Measurements from ENCODE around the gene ERCC4. TPM values are rescaled to one million over a fixed set of nuclear protein-coding genes. Genes with fewer than 3 reads are reported as not detected.

ERCC4 gene
- total RNA-seq: 10 to 100 TPM; 10.4 to 11.2 TPM
- 1 to 10 TPM; 1.5 to 2.1 TPM for polyA plus RNA-seq
- long read RNA-seq, donor 1, partial matches to known transcripts: 0 of 4 reads
- long read RNA-seq, donor 1, other reads (novel, unspliced or antisense): 0 of 4 reads
- long read RNA-seq, donor 2, partial matches to known transcripts: 0 of 2 reads
- long read RNA-seq, donor 2, other reads (novel, unspliced or antisense): 0 of 2 reads
- long read RNA-seq, donor 3, partial matches to known transcripts: 0 of 2 reads
- long read RNA-seq, donor 3, other reads (novel, unspliced or antisense): 0 of 2 reads
- long read RNA-seq, donor 4, partial matches to known transcripts: 0 of 1 reads
- long read RNA-seq, donor 4, other reads (novel, unspliced or antisense): 0 of 1 reads
- long read RNA-seq, donor 5, partial matches to known transcripts: 0 of 4 reads
- long read RNA-seq, donor 5, other reads (novel, unspliced or antisense): 0 of 4 reads

DNA sequence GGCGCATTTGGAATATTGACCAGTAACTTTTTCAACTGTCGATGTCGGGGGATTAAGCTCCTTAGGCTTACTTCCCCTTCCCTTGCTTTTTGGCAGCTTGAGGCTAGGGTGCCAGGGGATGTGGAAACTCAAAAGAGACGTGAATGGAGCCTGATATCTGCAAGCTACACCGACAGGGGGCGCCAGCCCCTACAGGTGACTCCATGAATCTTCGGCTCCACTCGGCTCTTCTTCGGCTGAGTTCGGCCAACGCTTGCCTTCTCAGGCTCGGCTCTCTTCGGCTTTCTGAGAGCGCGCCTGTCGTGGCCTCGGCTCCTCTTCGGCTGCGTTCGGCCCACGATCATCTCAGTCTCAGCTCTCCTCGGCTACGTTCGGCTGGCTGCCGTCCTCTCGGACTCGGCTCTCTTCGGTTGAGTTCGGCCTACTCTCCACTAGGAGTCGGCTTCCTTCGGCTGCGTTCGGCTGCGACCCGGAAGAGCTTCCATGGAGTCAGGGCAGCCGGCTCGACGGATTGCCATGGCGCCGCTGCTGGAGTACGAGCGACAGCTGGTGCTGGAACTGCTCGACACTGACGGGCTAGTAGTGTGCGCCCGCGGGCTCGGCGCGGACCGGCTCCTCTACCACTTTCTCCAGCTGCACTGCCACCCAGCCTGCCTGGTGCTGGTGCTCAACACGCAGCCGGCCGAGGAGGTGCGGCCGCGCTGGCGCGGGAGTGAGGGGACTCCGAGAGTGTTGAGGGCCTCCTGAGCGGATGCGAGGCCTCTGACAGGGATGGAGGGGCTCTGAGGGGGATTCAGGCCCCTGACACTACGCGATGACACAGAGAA lies at the start of gene ERCC4:
Gene ERCC4, plus strand, starts transcription at position 472 of the 827 bp plus-strand sequence. Its CDS starts 12 bp downstream, at position 484.
- WGBS, 2 donors: 0% methylated on average over 64 of the region's 64 CpGs

DNA sequence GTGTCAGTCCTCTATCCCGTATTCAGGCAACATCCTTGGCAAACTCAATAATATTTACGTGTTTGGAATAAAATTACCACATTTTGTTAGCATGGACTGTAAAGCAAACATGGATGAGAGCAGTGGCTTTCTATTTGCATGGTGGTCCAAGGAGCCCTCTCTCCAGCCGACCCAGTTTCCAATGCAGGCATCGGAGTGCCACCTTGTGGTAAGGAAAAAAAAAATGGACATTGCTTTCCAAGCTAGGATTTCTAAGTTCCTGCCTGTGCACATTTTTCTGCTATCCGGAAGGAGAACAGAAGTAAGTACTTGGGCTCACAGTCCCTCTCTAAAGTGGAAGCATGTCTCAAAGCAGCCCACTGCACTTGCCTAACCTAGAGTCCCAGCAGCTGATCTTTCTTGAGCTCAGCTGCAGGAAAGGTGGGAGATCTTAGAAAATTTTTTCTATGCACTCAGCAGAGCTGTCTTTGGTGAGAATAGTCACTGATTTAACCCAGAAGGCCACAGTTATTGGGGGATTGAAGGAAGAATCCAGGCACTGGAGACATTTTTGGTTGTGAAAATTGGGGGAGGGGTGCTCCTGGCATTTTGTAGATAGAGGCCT lies 46.0 kb upstream of the ERCC4 start:
- no peak overlapping the region for H3K9ac ChIP-seq (ENCODE audit: insufficient read depth in 1 of 2, low read length in 2 of 2)
- peak; percentile 22 to 51 (median 31) for DNase-seq
- WGBS, 2 donors: 15 to 20% methylated on average over 5 of the region's 5 CpGs
- no peak for ATAC-seq (ENCODE audit: insufficient read depth, low FRiP score)
- no peak overlapping the region for H3K27ac ChIP-seq (ENCODE audit: low read depth in 1 of 2, low read length in 1 of 2)
- H3K9me3 ChIP-seq (ENCODE audit: control insufficient read depth in 4 of 4, insufficient read depth in 3 of 4, low read length in 3 of 4): no peaks in the 10 kb centered on the region
- H3K27me3 ChIP-seq (ENCODE audit: control insufficient read depth in 3 of 3, insufficient read depth in 3 of 3, low read length in 2 of 3): no peaks in the 10 kb centered on the region
- TF ChIP-seq, protein P1, sequence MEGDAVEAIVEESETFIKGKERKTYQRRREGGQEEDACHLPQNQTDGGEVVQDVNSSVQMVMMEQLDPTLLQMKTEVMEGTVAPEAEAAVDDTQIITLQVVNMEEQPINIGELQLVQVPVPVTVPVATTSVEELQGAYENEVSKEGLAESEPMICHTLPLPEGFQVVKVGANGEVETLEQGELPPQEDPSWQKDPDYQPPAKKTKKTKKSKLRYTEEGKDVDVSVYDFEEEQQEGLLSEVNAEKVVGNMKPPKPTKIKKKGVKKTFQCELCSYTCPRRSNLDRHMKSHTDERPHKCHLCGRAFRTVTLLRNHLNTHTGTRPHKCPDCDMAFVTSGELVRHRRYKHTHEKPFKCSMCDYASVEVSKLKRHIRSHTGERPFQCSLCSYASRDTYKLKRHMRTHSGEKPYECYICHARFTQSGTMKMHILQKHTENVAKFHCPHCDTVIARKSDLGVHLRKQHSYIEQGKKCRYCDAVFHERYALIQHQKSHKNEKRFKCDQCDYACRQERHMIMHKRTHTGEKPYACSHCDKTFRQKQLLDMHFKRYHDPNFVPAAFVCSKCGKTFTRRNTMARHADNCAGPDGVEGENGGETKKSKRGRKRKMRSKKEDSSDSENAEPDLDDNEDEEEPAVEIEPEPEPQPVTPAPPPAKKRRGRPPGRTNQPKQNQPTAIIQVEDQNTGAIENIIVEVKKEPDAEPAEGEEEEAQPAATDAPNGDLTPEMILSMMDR (IDR thresholded peaks at IDR 0.05; ENCODE audit: control extremely low read depth, extremely low read depth): no peak
- no peaks in the 10 kb centered on the region for H3K4me1 ChIP-seq (ENCODE audit: control insufficient read depth in 5 of 5, insufficient read depth in 5 of 5, low read length in 5 of 5)
- H3K4me3 ChIP-seq: no peak overlapping the region
- no peaks in the 10 kb centered on the region for H3K36me3 ChIP-seq (ENCODE audit: control insufficient read depth in 4 of 4, insufficient read depth in 4 of 4, low read length in 4 of 4)

More for the DNA sequence above, at the start of gene ERCC4:
- Histone ChIP-seq H3K4me1 (ENCODE audit: control insufficient read depth in 5 of 5, insufficient read depth in 5 of 5, low read length in 5 of 5) (peaks cover 0 to 11% (median 7%) of the 10 kb centered on the region in 5 donors), H3K9me3 (ENCODE audit: control insufficient read depth in 4 of 4, insufficient read depth in 3 of 4, low read length in 3 of 4) (no peaks in the 10 kb centered on the region), H3K4me3 (peak within 1 kb of the TSS; percentile 67), H3K27me3 (ENCODE audit: control insufficient read depth in 3 of 3, insufficient read depth in 3 of 3, low read length in 2 of 3) (no peaks in the 10 kb centered on the region), H3K27ac (ENCODE audit: low read depth in 1 of 2, low read length in 1 of 2) (peak within 1 kb of the TSS; percentile 38 to 77), H3K36me3 (ENCODE audit: control insufficient read depth in 4 of 4, insufficient read depth in 4 of 4, low read length in 4 of 4) (peaks cover 0 to 12% (median 0%) of the 10 kb centered on the region in 4 donors), H3K9ac (ENCODE audit: insufficient read depth in 1 of 2, low read length in 2 of 2) (peak within 1 kb of the TSS; percentile 89 to 98)
- peak; percentile 98 for ATAC-seq (ENCODE audit: insufficient read depth, low FRiP score)
- TF ChIP-seq, protein P1 (IDR thresholded peaks at IDR 0.05; ENCODE audit: control extremely low read depth, extremely low read depth): peak; percentile 77
- DNase-seq: peak; percentile 100

DNA sequence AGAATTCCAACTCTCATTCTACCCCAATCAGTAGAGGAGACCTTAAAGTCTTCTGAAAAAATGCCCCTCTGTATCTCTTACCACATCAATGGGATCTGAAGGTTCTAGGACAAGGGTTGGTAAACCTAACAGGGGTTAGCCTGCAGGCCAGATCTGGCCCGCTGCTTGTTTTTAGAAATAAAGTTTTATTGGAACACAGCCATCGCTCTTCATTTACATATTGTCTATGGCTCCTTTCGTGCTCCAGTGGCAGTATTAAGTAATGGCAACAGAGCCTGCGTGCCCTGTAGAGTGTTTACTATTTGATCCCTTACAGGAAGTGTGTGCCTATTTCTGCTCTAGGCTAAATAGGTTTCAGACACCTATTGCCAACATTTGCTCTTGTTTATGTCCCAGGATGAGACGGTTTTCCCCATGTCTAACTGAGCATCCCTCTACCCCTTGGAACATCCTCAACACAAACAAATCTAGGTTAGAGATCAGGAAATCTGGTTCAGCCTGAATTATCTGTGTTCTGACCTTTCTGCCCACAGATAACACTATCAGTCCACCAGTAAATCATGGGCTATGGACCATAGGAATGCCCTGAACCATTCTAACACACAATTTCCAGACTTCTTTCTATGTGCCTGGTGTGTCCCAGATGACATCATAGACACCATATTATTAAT lies 44.2 kb upstream of the ERCC4 start:
- ATAC-seq (ENCODE audit: insufficient read depth, low FRiP score): no peak
- Histone ChIP-seq H3K4me1 (ENCODE audit: control insufficient read depth in 5 of 5, insufficient read depth in 5 of 5, low read length in 5 of 5) (no peaks in the 10 kb centered on the region), H3K4me3 (no peak overlapping the region), H3K27ac (ENCODE audit: low read depth in 1 of 2, low read length in 1 of 2) (no peak overlapping the region), H3K9me3 (ENCODE audit: control insufficient read depth in 4 of 4, insufficient read depth in 3 of 4, low read length in 3 of 4) (no peaks in the 10 kb centered on the region), H3K27me3 (ENCODE audit: control insufficient read depth in 3 of 3, insufficient read depth in 3 of 3, low read length in 2 of 3) (no peaks in the 10 kb centered on the region), H3K9ac (ENCODE audit: insufficient read depth in 1 of 2, low read length in 2 of 2) (no peak overlapping the region), H3K36me3 (ENCODE audit: control insufficient read depth in 4 of 4, insufficient read depth in 4 of 4, low read length in 4 of 4) (no peaks in the 10 kb centered on the region)
- WGBS, 2 donors: 73 to 80% methylated on average over 5 of the region's 5 CpGs
- TF ChIP-seq, protein P1 (IDR thresholded peaks at IDR 0.05; ENCODE audit: control extremely low read depth, extremely low read depth): no peak
- DNase-seq: no peak

All from lung (tissue), 16 donors.